HG03060 (cell line): Measurements from ENCODE around the gene LGALS9.
"Not testable (repeated sequence)": the region's sequence is repeated elsewhere in the genome, so short reads cannot be mapped to it uniquely, and the experiment has no call there.

ENCODE experiments used
- ATAC-seq: cut with Tn5 transposase; IDR thresholded peaks from one replicate; pipeline ENCODE4 v1.9.1; 2021; ENCODE audit warnings: low read depth, moderate number of reproducible peaks; ENCODE audit not compliant: unreplicated experiment

LGALS9 gene

DNA sequence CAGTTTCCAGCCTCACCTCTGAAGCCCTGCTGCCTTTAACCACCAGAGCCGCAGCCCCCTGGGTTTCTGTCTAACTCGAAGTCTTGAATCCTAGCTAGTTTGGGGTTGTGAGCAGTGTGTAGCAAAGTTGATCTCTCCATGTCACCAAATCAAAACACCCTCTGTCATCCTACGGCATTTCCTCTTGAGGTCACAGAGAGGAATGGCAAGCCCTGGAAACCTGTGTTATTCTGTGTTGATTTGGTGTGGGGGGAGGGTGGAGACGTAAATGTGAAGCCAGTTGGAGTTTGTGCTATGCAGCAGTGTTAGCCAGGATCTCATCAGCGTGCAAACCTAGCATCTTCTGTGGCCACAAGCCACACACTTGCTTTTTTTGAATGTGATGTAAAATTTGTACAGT lies 5.1 kb upstream of the LGALS9 start:
- ATAC-seq, result no peak

DNA sequence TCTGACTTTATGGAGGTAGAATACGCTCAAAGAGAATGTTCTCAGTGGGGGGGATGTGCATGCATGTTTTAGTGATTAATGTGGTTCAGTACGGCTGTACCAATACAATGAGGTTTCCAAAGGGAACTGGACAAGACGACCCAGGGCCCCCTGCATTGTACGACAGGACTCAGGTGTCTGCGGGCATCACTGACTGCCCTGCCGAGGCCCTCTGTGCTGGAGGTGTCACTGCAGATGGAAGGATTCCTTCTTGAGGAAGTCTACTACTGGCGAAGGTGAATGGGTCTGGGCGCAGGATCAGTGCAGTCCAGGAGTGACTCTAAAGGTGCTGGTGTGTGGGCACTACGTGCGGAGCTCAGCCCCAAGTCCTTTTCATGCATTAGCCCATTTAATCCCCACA lies 3.5 kb upstream of the LGALS9 start:
- no peak for ATAC-seq

DNA sequence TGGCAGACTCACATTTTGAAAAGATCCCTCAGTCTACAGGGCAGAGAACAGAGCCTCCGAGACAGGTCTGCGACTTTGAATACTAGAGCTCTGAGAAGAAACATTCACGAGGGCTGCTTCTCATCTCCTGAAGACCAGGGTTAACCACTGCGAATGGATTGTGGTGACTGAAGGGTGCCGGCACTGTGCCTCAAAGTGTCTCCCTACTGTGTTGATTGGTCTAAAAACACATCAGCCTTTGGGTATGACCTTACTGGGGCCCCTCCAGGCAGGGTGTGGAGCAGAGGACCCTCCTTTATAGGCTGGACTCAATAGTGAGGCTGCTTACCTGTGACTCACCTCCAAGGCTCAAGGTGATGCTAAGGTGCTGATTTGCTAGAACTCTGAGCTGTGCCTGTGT lies 2.6 kb upstream of the LGALS9 start:
- no peak for ATAC-seq

DNA sequence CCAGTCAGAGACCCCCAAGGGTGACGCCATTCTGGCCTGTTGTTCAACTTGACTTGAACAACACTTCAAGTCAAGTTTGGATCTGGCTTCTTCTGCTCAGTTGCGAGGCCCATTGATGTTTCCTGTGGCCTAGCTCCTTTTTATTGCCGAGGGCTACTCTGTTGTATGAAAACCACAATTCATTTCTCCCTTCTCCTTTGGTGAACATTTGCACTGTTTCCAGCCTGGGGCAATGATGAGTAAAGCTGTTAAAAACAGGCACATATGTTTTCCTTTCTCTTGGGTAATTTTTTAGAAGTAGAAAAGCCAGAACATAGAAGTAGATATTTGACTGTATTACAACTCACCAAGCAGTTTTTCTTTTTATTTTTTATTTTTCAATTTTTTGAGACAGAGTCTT lies 1.7 kb upstream of the LGALS9 start:
- not testable (repeated sequence) for ATAC-seq

DNA sequence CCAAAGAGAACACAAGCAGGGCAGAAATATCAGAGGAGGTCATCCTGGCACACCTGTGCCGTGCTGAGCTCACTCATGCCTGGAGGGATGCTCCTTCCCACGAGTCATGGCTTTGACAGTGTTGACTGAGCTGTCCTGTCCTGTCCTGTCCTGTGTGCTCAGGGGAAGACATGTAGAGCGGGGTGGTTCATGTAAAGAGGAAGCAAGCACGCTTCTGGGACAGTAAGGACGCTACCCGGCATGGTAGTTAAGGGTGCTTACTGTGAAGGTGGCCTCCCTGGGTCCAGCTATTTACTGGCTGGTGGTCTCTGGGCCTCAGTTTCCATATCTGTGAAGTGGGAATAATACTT lies 398 bp downstream of the LGALS9 start:
- no peak for ATAC-seq

DNA sequence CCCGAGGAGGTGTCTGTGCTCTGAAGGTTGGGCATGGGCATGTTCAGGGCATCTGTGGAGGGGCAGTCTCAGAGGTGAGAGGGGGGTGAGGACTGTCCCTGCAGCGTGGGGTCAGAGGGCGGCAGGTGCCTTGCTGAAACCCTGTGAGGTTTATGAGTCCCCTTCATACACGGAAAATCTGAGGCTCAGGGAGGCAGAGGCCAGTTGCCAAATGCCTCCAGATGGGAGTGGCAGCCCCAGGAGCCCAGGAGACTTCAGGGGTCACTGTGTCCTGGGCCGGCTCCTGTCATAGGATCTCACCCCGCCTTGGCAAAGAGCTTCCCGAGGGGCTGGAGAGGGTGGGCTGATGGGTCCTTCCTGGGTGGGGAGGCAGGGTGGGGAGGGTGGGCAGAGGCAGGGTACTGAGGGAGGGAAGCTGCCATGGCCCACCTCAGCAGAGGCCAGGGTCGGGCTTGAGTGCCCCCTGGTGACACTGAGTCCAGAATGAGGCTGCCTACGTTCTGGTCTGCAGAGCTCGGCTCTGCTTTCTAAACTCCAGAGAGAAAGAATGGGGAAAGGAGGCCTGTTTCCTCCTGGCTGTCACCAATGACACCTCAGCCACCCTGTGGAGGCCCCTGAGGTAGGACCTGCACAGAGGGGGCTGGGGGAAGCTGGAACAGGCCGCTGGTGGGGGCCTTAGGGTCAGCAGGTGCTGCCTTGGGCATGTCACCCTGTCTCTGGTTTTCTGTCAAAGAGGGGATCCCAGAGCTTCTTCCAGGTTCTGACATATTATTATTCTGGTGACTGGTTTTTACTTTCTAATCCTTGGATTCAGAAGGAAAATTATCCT lies 1.1 kb downstream of the LGALS9 start:
- no peak for ATAC-seq

DNA sequence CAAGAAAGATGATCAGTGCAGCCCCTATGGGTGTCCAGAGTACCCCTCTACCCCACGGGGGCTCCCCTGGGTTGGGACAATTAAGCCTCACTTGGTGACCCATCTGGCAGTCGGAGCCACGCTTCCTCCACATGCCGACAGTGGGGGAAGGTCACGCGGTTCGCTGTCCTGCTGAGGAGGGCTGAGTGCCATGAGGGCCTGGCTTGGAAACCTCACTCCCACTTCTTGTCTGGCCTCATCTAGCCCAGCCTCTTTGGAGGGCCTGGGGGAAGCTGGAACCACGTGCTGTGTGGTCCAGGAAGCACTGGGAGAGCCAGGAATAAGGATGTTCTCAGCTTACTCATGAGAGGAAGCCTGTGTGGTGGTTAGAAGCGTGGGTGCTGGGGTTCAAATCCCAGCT lies 1.8 kb downstream of the LGALS9 start:
- ATAC-seq, result not testable (repeated sequence)

DNA sequence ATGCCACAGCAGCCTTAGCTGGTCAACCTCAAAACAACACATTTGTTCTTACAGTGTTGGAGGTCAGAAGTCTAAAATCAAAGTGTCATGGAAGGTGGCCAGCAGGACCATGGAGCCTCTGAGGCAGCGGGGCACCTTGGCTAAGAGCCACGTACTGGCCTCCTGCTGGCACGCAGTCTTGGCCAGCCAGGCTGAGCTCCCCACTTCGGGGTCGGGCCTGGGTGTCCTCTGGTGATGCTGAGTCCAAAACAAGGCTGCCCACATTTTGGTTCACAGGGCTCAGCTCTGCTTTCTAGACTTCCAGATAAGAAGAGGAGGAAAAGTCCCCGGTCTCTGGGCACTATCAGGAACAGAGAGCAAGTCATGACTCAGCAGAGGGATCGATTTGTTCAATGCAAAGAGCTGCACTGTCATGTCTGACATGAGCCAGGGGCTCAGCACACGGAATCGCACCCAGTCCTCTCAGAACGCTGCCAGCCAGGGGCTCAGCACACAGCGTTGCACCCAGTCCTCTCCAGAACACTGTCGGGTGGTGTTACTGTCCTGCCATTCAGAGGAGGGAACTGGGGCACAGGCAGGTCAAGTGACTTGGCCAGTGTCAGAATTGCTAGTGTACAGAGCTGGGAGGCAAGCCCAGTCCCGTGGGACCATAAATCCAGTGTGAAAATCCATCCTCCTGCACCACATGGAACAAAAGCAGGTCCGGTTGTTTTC lies 2.5 kb downstream of the LGALS9 start:
- no peak for ATAC-seq

DNA sequence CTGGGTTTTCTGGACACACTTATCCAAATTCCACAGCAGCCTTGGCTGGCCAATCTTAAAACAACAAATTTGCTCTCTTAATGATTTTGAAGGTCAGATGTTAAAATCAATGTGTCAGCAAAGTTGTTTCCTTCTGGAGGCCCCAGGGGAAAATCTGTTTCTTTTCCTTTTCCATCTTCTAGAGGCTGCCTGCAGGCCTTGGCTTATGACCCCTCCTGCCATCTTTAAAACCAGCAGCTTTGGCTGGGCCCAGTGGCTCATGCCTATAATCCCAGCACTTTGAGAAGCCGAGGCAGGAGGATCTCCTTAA lies 3.0 kb downstream of the LGALS9 start:
- no peak for ATAC-seq

DNA sequence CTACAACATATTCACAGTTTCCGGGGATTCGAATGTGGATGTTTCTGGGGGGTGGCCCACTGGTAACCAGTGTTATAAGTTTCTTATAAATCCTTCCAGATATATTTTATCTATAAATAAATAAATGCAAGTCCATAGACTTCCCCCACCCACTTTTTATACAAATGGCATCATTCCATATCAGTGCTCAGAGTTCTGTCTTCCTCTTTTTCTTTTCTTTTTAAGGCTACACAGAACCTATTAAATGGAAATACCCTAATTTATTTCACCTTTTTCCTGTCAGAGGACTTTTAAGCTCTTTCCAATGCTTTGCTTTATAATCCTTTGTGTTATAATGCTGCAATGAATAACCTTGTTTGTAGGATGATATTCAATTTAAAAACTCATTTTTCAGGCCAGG lies 3.8 kb downstream of the LGALS9 start:
- no peak for ATAC-seq

DNA sequence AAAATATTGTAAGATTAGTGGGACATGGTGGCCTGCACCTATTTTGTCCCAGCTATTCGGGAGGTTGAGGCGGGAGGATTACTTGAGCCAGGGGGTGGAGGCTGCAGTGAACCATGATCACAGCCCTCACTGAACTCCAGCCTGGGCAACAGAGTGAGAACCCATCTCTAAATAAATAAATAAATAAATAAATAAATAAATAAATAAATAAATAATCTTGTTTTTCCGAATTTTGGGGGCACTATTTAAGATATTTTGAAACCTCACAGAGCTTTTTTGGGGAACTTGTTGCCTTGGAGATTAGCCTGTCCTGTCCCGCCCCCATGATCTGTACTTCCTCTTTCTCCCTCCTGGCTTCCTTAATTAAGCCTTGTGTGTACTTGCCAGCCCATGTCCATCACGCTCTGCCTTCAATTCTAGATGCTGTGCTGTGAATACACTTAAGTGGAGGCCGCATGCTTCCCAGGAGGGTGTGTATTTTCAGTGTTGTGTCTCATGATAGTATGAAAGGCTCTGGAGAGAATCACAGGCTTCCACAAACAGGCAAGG lies 4.4 kb downstream of the LGALS9 start:
- no peak for ATAC-seq

DNA sequence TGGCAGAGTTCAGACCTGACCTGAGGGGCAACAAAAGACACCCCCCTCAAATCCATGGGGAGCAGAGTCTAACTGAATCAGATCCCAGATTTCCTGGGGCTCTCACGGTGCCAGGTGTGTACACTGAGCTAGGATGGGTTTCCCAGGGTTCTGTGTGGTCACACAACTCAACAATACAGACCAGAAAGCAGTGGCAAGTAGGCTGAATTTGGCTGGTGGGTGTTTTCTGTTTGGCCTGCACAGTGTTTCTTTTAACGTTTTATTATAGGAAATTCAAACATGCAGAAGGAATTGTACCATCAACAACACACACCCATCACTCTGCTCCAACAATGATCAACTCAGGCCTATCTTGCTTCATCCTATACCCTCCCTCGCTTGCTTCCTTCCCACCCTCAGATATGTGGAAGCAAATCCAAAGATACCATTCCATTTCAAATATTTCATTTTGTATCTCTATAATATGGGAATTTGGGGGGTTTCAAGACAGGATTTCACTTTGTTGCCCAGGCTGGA lies 5.1 kb downstream of the LGALS9 start:
- not testable (repeated sequence) for ATAC-seq

DNA sequence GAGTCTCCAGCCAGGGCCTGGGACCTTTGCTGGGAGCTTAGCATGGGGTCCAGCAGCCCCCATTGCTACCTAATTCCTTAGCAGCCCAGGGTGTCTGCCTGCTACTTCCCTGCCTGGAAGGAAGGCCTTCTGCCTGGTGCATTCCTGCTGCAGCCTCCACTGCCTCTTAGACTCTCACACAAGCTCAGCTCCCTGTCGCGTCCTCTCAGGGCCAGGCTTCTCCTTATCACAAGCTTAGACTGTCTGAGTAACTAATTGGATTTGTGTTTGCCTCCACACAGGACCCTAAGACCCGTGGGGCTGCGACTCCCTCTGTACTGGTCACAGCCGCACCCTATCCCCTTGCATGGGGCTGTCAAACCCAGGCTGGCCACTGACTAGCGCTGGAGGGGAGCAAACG lies 6.8 kb downstream of the LGALS9 start:
- not testable (repeated sequence) for ATAC-seq

DNA sequence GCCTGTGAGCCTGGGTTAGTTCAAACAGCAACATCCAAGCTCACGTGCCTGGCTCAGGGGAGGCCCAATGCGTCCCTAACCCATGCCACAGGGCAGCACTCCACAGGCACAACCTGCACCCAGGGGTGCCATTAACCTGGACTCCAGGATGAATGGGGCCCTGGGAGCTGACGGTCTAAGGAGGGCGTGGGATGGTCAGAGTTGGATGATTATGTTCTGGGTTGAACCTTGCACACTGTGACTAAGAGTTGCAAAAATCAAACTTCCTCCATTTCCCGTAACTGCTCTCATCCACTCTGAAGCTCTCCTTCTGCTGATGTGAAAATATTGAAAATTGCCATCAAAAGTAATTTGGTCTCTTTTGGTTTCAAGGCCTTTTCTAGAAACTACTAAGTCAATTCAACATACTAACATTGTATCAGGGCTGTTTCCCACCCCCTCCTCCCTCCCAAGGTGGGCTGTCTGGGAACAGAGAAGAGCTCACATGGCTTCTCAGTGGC lies 7.5 kb downstream of the LGALS9 start:
- not testable (repeated sequence) for ATAC-seq

DNA sequence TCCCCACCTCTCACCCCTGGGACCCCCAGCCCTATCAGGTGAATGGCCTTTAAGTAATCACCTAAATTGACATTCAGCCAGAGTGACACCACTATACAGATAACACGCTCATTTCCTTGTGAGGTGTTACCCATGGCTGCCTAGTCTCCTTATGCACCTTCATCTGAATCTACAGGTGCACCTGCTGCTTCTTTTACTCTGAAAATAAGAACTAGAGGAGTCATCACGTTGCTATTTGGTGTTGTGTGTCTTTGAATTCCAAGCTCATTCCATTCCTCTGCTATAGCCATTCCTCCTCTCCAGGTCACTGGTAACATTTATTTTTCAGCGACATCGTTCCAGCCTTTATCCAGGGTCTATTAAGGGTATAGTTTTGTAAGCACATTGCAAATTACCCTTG lies 9.8 kb downstream of the LGALS9 start:
- no peak for ATAC-seq

DNA sequence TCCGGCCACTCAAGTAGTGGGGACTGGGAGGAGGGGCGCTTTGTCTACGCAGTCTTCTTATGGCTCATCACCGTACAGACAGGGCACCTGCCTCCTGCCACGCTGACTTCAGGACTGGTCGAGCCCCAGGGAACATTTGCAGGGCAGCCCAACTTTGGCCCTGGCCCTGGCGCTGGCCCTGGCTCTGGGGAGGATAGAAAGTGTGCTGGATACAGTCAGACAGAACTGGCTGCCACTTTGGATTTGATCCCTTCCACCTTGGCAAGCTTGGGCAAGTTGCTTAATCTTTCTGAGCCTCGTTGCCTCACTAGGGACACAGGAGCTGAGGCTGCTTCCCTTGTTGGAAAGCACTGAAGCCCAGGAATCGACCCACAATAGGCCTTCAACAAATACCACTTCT lies 13.6 kb downstream of the LGALS9 start:
- no peak for ATAC-seq

DNA sequence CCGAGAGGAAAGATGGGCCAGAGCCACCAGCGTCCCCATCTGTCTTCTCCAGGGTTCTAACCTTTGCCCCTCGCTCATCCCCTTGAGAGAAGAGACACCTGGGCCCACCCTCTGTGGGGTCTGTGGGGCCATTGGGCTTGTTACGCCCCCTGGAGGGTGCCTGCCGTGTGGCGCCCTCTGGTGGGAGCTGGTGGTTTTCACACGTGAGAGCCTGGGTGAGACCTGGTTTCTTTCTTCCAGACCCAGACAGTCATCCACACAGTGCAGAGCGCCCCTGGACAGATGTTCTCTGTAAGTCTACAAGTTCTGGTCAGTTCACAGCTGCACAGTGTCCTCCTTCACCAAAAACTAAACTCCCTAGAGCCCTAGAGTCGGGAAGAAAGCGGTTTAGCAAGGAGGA lies 14.6 kb downstream of the LGALS9 start:
- not testable (repeated sequence) for ATAC-seq

DNA sequence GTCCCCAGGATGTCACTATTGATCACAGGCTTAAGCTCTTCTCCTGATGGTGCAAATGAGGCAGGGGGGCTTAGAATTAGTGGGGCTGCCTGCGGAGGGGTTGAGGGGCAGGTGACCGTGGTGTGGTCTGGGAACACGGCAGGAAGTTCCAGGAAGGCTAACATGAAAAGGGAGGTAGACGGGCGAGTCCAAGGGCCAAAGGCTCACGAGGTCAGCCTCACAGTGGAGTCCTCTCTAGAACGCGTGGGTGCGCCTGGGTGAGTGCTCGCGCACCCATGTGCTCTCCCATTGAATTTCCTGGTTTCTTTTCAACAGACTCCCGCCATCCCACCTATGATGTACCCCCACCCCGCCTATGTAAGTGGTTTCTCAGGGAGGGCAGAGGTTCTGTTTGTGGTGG lies 15.2 kb downstream of the LGALS9 start:
- no peak for ATAC-seq

DNA sequence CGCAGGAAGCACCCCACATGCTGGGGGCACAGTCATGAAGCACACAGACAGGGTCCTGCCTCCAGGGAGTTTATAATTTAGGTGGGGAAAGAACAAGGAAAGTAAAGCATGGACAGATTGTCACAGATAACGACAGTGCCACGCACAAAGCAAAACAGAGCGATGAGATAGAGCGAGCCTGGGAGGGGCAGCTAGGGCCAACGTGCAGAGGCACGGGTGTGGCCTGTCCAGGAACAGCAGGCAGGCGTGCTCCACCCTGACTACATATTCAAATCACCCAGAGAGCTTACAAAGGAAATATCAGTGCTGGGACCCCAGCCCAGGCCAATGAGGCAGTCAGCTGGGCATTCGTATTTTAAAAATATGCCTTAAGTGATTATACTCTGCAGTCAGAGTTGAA lies 16.8 kb downstream of the LGALS9 start:
- ATAC-seq, result no peak

DNA sequence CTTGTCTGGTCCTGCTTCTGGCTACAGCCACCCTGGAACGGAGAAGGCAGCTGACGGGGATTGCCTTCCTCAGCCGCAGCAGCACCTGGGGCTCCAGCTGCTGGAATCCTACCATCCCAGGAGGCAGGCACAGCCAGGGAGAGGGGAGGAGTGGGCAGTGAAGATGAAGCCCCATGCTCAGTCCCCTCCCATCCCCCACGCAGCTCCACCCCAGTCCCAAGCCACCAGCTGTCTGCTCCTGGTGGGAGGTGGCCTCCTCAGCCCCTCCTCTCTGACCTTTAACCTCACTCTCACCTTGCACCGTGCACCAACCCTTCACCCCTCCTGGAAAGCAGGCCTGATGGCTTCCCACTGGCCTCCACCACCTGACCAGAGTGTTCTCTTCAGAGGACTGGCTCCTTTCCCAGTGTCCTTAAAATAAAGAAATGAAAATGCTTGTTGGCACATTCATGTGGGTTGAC lies 18.2 kb downstream of the LGALS9 start:
- ATAC-seq, result not testable (repeated sequence)

DNA sequence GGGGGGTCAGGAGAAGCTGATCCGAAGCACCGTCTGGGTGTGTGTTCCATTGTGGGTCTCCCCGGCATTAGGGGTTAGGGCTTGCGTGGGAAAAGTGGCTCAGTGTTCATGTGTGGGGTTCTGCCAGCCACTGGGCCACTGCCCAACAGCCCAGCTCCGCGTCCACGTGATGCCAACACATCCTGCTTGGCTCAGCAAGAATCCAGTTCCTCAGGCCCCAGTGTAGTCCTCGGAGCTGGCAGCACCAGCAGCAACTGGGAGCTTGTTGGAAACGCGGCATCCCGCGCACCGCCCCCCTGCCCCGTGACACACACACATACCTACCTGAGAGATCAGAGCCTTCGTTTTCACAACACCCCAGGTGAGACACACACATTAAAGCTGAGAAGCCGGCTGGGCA lies 18.9 kb downstream of the LGALS9 start:
- no peak for ATAC-seq

DNA sequence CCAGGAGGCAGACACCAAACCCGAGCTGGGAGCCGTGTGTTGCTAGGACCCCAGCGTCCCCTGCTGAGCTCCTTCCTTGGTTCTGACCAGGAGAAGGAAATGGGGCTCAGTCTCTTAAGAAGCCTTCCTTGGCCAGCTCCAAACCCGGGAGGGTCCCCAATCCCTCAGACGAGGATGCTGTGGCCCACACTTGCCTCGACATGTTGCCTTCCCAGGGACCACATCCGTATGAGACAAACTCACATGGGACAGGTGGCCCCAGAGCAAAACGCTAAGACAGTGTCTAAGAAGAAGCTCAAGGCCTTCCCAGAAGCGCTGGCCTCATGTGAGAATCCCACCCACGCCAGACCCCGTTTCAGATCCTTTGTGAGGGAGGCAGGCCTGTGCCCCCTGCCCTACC lies 19.8 kb downstream of the LGALS9 start:
- ATAC-seq, result no peak
